Panc1 (cell line): Measurements from ENCODE around the gene PKNOX2. TPM values are rescaled to one million over a fixed set of nuclear protein-coding genes. Genes with fewer than 3 reads are reported as not detected.

Experiments used
- ATAC-seq: fragments of 200-7000 bp; cut with Tn5 transposase; 2 replicates; pipeline ENCODE4 v1.9.1; 2020; ENCODE audit warnings: mild to moderate bottlenecking, moderate library complexity
- BruUV-seq: library from RNA; stranded (reverse); fragments of 400-500 nt; replicated peaks from 2 replicates; lab custom pipeline; 2021; lab: Mats Ljungman, UMichigan
- CTCF ChIA-PET: fragments of 300-600 bp; sonication (Branson Sonifier 250); formaldehyde crosslinking; loops from one replicate; lab custom pipeline; 2022; ENCODE audit warnings: antibody characterized with exemption; lab: Charles Lee
- POLR2A ChIA-PET: fragments of 300-600 bp; sonication (Branson Sonifier 250); formaldehyde crosslinking; loops from one replicate; lab custom pipeline; 2022; ENCODE audit warnings: antibody characterized with exemption; lab: Charles Lee
- DNase-seq: peaks from one replicate; pipeline ENCODE4 v3.0.0-alpha.2; 2010; ENCODE audit warnings: low read depth, low spot score
- H3K27ac ChIP-seq: 2 replicates; pipeline ENCODE4 v1.5.1; 2011; ENCODE audit warnings: mild to moderate bottlenecking, low read length, inconsistent platforms
- H3K27me3 ChIP-seq: fragments of 200-500 bp; sonication (Bioruptor generic); 2 replicates; pipeline ENCODE4 v1.6.0; 2014; ENCODE audit warnings: low read length, inconsistent platforms; ENCODE audit not compliant: control insufficient read depth, insufficient read depth
- H3K36me3 ChIP-seq: fragments of 200-500 bp; sonication (Bioruptor generic); 2 replicates; pipeline ENCODE4 v1.5.1; 2014; ENCODE audit warnings: inconsistent platforms, mild to moderate bottlenecking, low read length, moderate library complexity; ENCODE audit not compliant: control insufficient read depth, insufficient read depth
- H3K4me1 ChIP-seq: 2 replicates; pipeline ENCODE4 v1.5.1; 2011; ENCODE audit warnings: inconsistent platforms, mild to moderate bottlenecking, low read length, moderate library complexity; ENCODE audit not compliant: control insufficient read depth, insufficient read depth
- H3K4me3 ChIP-seq, 2 experiments: 2 replicates each; pipeline ENCODE4 v1.5.1; 2011 to 2012; ENCODE audit warnings: low read depth in 2 of 2, low read length in 2 of 2, mild to moderate bottlenecking in 2 of 2, inconsistent platforms in 1 of 2, moderate library complexity in 1 of 2
- H3K9me3 ChIP-seq: fragments of 200-500 bp; sonication (Bioruptor generic); 2 replicates; pipeline ENCODE4 v1.5.1; 2014; ENCODE audit warnings: low read depth, mild to moderate bottlenecking, inconsistent platforms, low read length, moderate library complexity; ENCODE audit not compliant: control insufficient read depth, insufficient read depth
- POLR2AphosphoS5 ChIP-seq: IDR thresholded peaks from 2 replicates; pipeline ENCODE4 v1.6.1; 2012; ENCODE audit warnings: mild to moderate bottlenecking, low read depth, low read length, moderate library complexity
- REST ChIP-seq, 2 experiments: IDR thresholded peaks; 2 replicates each; pipeline ENCODE4 v1.6.1; 2011 to 2012; ENCODE audit warnings: low read depth in 2 of 2, control low read depth in 1 of 2, low read length in 1 of 2, mild to moderate bottlenecking in 1 of 2, moderate library complexity in 1 of 2; ENCODE audit not compliant: insufficient read depth in 1 of 2
- SIN3A ChIP-seq: IDR thresholded peaks from 2 replicates; pipeline ENCODE4 v1.6.1; 2012; ENCODE audit warnings: low read depth, mild to moderate bottlenecking, low read length, moderate library complexity, borderline replicate concordance; ENCODE audit not compliant: insufficient read depth
- TCF7L2 ChIP-seq: IDR thresholded peaks from 2 replicates; pipeline ENCODE4 v1.6.1; 2011; ENCODE audit warnings: mild to moderate bottlenecking, low read depth, low read length, inconsistent platforms
- in situ Hi-C: cut with HindIII; loops from 2 replicates; pipeline ENCODE4 v1.10.0; 2016; ENCODE audit warnings: low sequenced_read_pairs, low pct_unique_long_range_greater_than_20kb
- intact Hi-C: fragments of 100-400 bp; cut with micrococcal nuclease; formaldehyde crosslinking; loops from one replicate; pipeline ENCODE4 v1.10.0; 2022; ENCODE audit not compliant: unreplicated experiment
- total RNA-seq: library from RNA; stranded (reverse); gene quantifications from one replicate; pipeline ENCODE4 v1.2.1, GENCODE V29; 2021; ENCODE audit not compliant: unreplicated experiment
- TF ChIP-seq, protein P1 (sequence below): fragments of 450-650 bp; IDR thresholded peaks from 2 replicates; pipeline ENCODE4 v1.5.1; 2017; ENCODE audit warnings: mild to moderate bottlenecking

PKNOX2 gene
- total RNA-seq, 1 experiment from 2014 or later: not detected

DNA sequence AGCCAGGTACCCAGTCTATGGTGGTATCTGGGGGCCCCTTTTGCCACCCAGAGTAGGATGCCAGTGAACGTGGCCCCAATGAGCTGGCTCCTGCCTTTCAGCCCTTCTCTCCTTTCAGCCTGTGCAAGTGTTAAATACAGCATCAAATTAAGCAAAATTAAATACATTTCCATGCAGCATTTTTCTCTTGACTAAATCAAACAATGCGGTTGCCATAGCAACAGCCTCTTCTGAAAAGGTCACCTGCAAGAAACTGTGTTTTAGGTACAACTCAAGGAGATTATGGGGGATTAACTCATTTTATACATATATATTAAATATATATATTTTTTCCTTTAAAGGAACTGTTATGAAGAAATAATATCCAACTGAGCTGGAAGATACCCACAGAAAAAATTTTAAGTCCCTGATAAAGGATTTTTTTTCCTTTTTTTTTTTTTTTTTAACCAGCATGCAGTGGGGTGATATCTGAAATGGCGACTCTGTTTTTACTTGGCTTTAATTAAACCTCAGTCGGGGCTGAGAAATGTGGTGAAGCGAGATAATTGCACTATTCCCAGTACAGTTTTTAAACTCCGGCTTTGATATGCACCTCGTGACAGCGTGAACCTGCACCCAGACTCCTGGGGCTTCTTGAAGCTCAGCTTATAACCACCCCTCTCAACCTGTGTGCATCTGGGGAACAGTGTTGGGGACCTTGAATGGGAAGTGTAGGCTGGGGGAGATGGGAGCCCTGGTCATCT lies 115.3 kb downstream of the PKNOX2 start:
- ChIA-PET CTCF (no interaction called here), POLR2A (interaction anchor here (0.6 kb wide), 1 partner anchor 10 kb away, joined by 7 read pairs; no protein-coding TSS in a partner anchor)
- peaks cover 14% of the 10 kb centered on the region for H3K27me3 ChIP-seq
- H3K36me3 ChIP-seq: no peaks in the 10 kb centered on the region
- intact Hi-C loops: no loop called here
- no peaks in the 10 kb centered on the region for H3K4me1 ChIP-seq
- no peak overlapping the region for H3K27ac ChIP-seq
- DNase-seq (no peak), ATAC-seq (no peak)
- in situ Hi-C loops: no loop called here
- H3K9me3 ChIP-seq: no peaks in the 10 kb centered on the region
- TF ChIP-seq SIN3A: no peak
- TF ChIP-seq, protein P1, sequence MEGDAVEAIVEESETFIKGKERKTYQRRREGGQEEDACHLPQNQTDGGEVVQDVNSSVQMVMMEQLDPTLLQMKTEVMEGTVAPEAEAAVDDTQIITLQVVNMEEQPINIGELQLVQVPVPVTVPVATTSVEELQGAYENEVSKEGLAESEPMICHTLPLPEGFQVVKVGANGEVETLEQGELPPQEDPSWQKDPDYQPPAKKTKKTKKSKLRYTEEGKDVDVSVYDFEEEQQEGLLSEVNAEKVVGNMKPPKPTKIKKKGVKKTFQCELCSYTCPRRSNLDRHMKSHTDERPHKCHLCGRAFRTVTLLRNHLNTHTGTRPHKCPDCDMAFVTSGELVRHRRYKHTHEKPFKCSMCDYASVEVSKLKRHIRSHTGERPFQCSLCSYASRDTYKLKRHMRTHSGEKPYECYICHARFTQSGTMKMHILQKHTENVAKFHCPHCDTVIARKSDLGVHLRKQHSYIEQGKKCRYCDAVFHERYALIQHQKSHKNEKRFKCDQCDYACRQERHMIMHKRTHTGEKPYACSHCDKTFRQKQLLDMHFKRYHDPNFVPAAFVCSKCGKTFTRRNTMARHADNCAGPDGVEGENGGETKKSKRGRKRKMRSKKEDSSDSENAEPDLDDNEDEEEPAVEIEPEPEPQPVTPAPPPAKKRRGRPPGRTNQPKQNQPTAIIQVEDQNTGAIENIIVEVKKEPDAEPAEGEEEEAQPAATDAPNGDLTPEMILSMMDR: no peak
- H3K4me3 ChIP-seq: no peak overlapping the region
- no TSS peak for BruUV-seq

DNA sequence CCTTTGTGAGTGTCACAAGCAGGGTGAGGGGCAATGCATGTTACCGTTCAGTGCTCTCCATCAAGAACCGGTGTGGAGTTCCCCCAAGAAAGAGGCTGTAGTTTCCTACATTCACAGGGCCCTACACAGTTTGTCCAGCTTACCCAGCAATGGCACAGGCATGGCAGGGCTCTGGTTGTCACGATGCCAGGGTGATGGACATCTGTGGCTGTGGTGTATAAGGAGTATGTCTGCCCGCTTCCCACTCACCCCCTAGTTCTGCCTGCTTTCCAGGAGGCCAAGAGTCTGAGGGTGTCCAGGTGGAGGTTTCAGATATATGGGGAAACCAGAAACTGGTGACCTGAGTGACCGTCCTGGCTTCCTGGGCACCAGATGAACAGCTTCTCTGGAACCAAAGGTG lies 116.1 kb downstream of the PKNOX2 start:
- DNase-seq (no peak), ATAC-seq (no peak)
- H3K27me3 ChIP-seq: peaks cover 11% of the 10 kb centered on the region
- no peak overlapping the region for H3K4me3 ChIP-seq
- in situ Hi-C loops (no loop called here), intact Hi-C loops (no loop called here)
- no peaks in the 10 kb centered on the region for H3K36me3 ChIP-seq
- BruUV-seq: no TSS peak
- no peak overlapping the region for H3K27ac ChIP-seq
- TF ChIP-seq, protein P1: no peak
- TF ChIP-seq REST (IDR thresholded peaks at IDR 0.05; ENCODE audit: insufficient read depth in 1 of 2, low read depth in 2 of 2, low read length in 1 of 2): no peak
- TF ChIP-seq POLR2AphosphoS5: no peak
- no peak for TF ChIP-seq TCF7L2
- TF ChIP-seq SIN3A: no peak
- POLR2A ChIA-PET: no interaction called here
- H3K4me1 ChIP-seq: no peaks in the 10 kb centered on the region
- H3K9me3 ChIP-seq: no peaks in the 10 kb centered on the region
- CTCF ChIA-PET: no interaction called here
